ENCODE measurements around the gene RNF44. TPM values are rescaled to one million over a fixed set of nuclear protein-coding genes. Genes with fewer than 3 reads are reported as not detected.

The RNF44 gene
- 10 to 100 TPM in 2 of 4 donors, 1 to 10 TPM in 2; 7.5 to 15.1 (median 9.8) TPM for total RNA-seq

DNA sequence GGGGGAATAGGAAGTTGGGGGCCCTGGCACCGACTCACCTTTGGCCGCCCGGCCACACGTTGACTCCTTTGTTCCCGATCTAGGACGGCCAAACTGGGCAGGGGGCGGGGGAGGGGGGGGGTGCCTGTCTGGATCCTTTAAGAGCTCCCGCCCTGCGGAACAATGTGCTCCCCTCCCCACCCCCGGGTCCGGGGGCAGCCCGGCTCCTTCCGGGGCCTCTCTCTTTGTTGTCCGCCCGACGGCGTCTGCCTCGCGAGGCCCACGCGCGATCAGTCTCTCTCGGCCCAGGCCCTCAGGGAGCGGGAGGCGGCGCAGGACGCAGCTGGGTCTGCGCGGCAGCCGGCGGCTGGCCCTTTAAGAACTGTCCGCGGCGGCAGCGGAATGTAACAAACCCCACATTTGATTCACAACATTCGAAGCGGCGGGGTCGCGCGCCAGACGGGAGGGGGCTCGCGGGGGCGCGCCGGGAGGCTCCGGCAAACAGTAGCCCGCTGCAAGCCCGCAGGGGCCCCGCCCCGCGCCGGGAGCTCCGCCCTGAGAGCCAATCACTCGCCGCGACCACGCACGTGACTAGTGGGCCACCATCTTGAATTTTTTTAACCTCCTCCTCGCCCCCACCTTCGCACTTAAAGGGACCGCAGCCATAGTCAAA lies at the start of gene RNF44:
RNF44 (minus strand) TSS at position 501 of the 652 bp plus-strand sequence. CDS start 4,930 bp downstream, outside the sequence.
- TF ChIP-seq, protein P1, sequence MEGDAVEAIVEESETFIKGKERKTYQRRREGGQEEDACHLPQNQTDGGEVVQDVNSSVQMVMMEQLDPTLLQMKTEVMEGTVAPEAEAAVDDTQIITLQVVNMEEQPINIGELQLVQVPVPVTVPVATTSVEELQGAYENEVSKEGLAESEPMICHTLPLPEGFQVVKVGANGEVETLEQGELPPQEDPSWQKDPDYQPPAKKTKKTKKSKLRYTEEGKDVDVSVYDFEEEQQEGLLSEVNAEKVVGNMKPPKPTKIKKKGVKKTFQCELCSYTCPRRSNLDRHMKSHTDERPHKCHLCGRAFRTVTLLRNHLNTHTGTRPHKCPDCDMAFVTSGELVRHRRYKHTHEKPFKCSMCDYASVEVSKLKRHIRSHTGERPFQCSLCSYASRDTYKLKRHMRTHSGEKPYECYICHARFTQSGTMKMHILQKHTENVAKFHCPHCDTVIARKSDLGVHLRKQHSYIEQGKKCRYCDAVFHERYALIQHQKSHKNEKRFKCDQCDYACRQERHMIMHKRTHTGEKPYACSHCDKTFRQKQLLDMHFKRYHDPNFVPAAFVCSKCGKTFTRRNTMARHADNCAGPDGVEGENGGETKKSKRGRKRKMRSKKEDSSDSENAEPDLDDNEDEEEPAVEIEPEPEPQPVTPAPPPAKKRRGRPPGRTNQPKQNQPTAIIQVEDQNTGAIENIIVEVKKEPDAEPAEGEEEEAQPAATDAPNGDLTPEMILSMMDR (IDR thresholded peaks at IDR 0.05; ENCODE audit: low read depth): no peak

GRCh38 chr5:176583076-176583475 lies 45.9 kb upstream of the RNF44 start:
- TF ChIP-seq, protein P1 (IDR thresholded peaks at IDR 0.05; ENCODE audit: low read depth): no peak

- TF ChIP-seq, protein P1 (IDR thresholded peaks at IDR 0.05; ENCODE audit: low read depth): no peak
Observed at GRCh38 chr5:176581361-176581760, 44.2 kb upstream of the RNF44 start.

- TF ChIP-seq, protein P1 (IDR thresholded peaks at IDR 0.05; ENCODE audit: low read depth): no peak
Observed at GRCh38 chr5:176579323-176579722, 42.1 kb upstream of the RNF44 start.

DNA sequence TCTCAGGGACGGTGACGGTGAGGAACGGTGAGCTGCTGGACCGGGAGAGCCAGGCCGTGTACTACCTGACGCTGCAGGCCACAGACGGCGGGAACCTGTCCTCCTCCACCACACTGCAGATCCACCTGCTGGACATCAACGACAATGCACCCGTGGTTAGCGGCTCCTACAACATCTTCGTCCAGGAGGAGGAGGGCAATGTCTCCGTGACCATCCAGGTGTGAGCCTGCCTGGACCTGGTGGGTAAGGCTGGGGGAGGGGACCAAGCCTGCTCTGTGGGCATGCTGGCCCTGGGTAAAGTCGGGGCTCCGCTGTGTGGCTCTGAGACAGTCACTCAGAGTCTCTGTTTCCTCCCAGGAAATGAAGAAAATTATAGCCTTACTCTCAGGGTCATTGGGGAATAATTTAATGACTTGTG lies 41.2 kb upstream of the RNF44 start:
- TF ChIP-seq, protein P1 (IDR thresholded peaks at IDR 0.05; ENCODE audit: low read depth): no peak

GRCh38 chr5:176577312-176578176 lies 40.3 kb upstream of the RNF44 start:
- TF ChIP-seq, protein P1 (IDR thresholded peaks at IDR 0.05; ENCODE audit: low read depth): no peak
